Trophoblast cell (in vitro differentiated cells and primary cell): Measurements from ENCODE around the gene EMC1.

Experiments
- DNase-seq, 2 donors: peaks; one replicate each; pipeline ENCODE4 v3.0.0-alpha.2; 2016
- H2AFZ ChIP-seq: 2 replicates; pipeline ENCODE4 v1.6.1; 2013; ENCODE audit warnings: low read length, moderate library complexity, mild to moderate bottlenecking; ENCODE audit not compliant: insufficient read depth, poor library complexity
- H2AK5ac ChIP-seq: 2 replicates; pipeline ENCODE4 v1.6.1; 2013; ENCODE audit warnings: mild to moderate bottlenecking, low read length
- H2BK120ac ChIP-seq: 2 replicates; pipeline ENCODE4 v1.6.1; 2013; ENCODE audit warnings: low read length, mild to moderate bottlenecking, moderate library complexity; ENCODE audit not compliant: insufficient read depth, poor library complexity
- H2BK12ac ChIP-seq: 2 replicates; pipeline ENCODE4 v1.6.1; 2013; ENCODE audit warnings: mild to moderate bottlenecking, low read length, moderate library complexity
- H2BK5ac ChIP-seq: 2 replicates; pipeline ENCODE4 v1.6.1; 2013; ENCODE audit warnings: low read length, low read depth, moderate library complexity, mild to moderate bottlenecking; ENCODE audit not compliant: poor library complexity
- H3K14ac ChIP-seq: 2 replicates; pipeline ENCODE4 v1.6.1; 2013; ENCODE audit warnings: mild to moderate bottlenecking, low read length
- H3K18ac ChIP-seq: 2 replicates; pipeline ENCODE4 v1.6.1; 2013; ENCODE audit warnings: mild to moderate bottlenecking, low read length
- H3K23ac ChIP-seq: 2 replicates; pipeline ENCODE4 v1.6.1; 2013; ENCODE audit warnings: low read length
- H3K27ac ChIP-seq: 2 replicates; pipeline ENCODE4 v1.5.1; 2013; ENCODE audit warnings: low read depth, mild to moderate bottlenecking, inconsistent platforms, low read length, moderate library complexity
- H3K27me3 ChIP-seq: 2 replicates; pipeline ENCODE4 v1.6.1; 2013; ENCODE audit warnings: inconsistent platforms, mild to moderate bottlenecking, low read length, moderate library complexity; ENCODE audit not compliant: insufficient read depth
- H3K36me3 ChIP-seq, 2 experiments: 1 replicate in 1 of 2; 2 replicates in 1 of 2; pipeline ENCODE4 v1.6.1; 2013; ENCODE audit warnings: low read length in 2 of 2, mild to moderate bottlenecking in 2 of 2, moderate library complexity in 1 of 2; ENCODE audit not compliant: insufficient read depth in 2 of 2, control insufficient read depth in 1 of 2
- H3K4ac ChIP-seq: 2 replicates; pipeline ENCODE4 v1.6.1; 2013; ENCODE audit warnings: low read depth, mild to moderate bottlenecking, low read length, moderate library complexity
- H3K4me1 ChIP-seq, 2 experiments: 1 replicate in 1 of 2; 2 replicates in 1 of 2; pipeline ENCODE4 v1.6.1; 2013; ENCODE audit warnings: low read length in 2 of 2, mild to moderate bottlenecking in 2 of 2, moderate library complexity in 1 of 2; ENCODE audit not compliant: insufficient read depth in 2 of 2, control insufficient read depth in 1 of 2
- H3K4me2 ChIP-seq: 2 replicates; pipeline ENCODE4 v1.6.1; 2013; ENCODE audit warnings: inconsistent platforms, mild to moderate bottlenecking, low read length, moderate library complexity
- H3K4me3 ChIP-seq: 2 replicates; pipeline ENCODE4 v1.5.1; 2013; ENCODE audit warnings: mild to moderate bottlenecking, low read depth, low read length, inconsistent platforms
- H3K79me1 ChIP-seq: one replicate; pipeline ENCODE4 v1.6.1; 2013; ENCODE audit warnings: low read length
- H3K79me2 ChIP-seq: 2 replicates; pipeline ENCODE4 v1.6.1; 2013; ENCODE audit warnings: low read length, mild to moderate bottlenecking; ENCODE audit not compliant: control insufficient read depth, insufficient read depth, poor library complexity
- H3K9ac ChIP-seq: 2 replicates; pipeline ENCODE4 v1.6.1; 2013; ENCODE audit warnings: mild to moderate bottlenecking, low read length
- H3K9me3 ChIP-seq: 2 replicates; pipeline ENCODE4 v1.6.1; 2013; ENCODE audit warnings: low read depth, mild to moderate bottlenecking, control low read depth, inconsistent platforms, low read length; ENCODE audit not compliant: insufficient read depth
- H4K12ac ChIP-seq: 2 replicates; pipeline ENCODE4 v1.6.1; 2013; ENCODE audit warnings: low read depth, mild to moderate bottlenecking, low read length, moderate library complexity
- H4K8ac ChIP-seq: 2 replicates; pipeline ENCODE4 v1.6.1; 2013; ENCODE audit warnings: low read depth, mild to moderate bottlenecking, low read length, moderate library complexity
- H4K91ac ChIP-seq: one replicate; pipeline ENCODE4 v1.6.1; 2013; ENCODE audit warnings: low read depth, mild to moderate bottlenecking, low read length, moderate library complexity
- WGBS: extraction: QIAGEN DNeasy Blood & Tissue Kit; methylation state at CpG from one replicate; pipeline ENCODE4 v1.1.7; 2013; ENCODE audit warnings: missing lambda C conversion rate; ENCODE audit not compliant: insufficient read length, insufficient coverage; ENCODE audit errors: extremely low coverage; 5-methylcytosine and 5-hydroxymethylcytosine counted together

The EMC1 gene

DNA sequence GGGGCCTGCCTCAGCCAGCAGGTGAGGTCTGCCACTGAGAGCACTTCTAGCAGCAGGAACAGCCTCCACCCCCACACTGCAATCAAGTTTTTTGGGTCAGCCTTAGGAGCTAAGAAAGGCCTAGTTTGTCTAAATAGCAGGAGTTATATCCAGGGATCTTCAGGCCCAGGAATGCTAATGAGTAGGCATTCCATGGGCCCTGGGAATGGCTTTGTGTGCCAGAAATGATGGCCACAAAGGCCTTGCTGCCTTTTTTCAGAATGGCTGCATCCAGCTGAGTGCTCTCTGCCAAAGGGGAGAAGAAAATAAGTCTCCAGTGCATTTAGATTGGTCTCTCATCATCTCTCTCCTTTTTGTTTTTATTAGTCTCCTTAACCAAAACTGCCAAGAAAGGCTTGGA, 3.1 kb upstream of the EMC1 start:
- no peak overlapping the region for H3K27ac ChIP-seq
- no peak overlapping the region for H2BK12ac ChIP-seq
- H2AK5ac ChIP-seq = no peak overlapping the region
- H3K9me3 ChIP-seq = no peaks in the 10 kb centered on the region
- H4K12ac ChIP-seq = no peak overlapping the region
- peaks cover 10% of the 10 kb centered on the region for H3K79me1 ChIP-seq
- H3K23ac ChIP-seq = no peak overlapping the region
- H3K9ac ChIP-seq = no peak overlapping the region
- no peak for DNase-seq
- H4K91ac ChIP-seq = no peak overlapping the region
- H3K14ac ChIP-seq = no peak overlapping the region
- no peak overlapping the region for H3K4me2 ChIP-seq
- peaks cover 40 to 42% of the 10 kb centered on the region in 2 experiments for H3K36me3 ChIP-seq
- no peak overlapping the region for H3K4me3 ChIP-seq
- no peak overlapping the region for H3K18ac ChIP-seq
- no peak overlapping the region for H2BK120ac ChIP-seq
- no peak overlapping the region for H2AFZ ChIP-seq
- no peak overlapping the region for H3K4ac ChIP-seq
- H4K8ac ChIP-seq = no peak overlapping the region
- H3K4me1 ChIP-seq = peaks cover 4 to 7% of the 10 kb centered on the region in 2 experiments
- H3K27me3 ChIP-seq = no peaks in the 10 kb centered on the region
- no peak overlapping the region for H2BK5ac ChIP-seq
- H3K79me2 ChIP-seq = peaks cover 27% of the 10 kb centered on the region

- Histone ChIP-seq H2BK120ac (peak overlapping the region; percentile 92), H3K36me3 (peaks cover 8% of the 10 kb centered on the region in 2 experiments), H3K4me1 (peaks cover 4 to 7% of the 10 kb centered on the region in 2 experiments), H3K9me3 (no peaks in the 10 kb centered on the region), H2AK5ac (peak overlapping the region; percentile 61), H3K27ac (no peak overlapping the region), H3K4ac (peak overlapping the region; percentile 85), H3K79me1 (peaks cover 10% of the 10 kb centered on the region), H3K18ac (no peak overlapping the region), H3K4me2 (peak overlapping the region; percentile 77), H2BK12ac (no peak overlapping the region), H2BK5ac (no peak overlapping the region), H4K12ac (peak overlapping the region; percentile 78), H2AFZ (peak overlapping the region; percentile 81), H3K4me3 (peak overlapping the region; percentile 90), H4K91ac (peak overlapping the region; percentile 94), H4K8ac (peak overlapping the region; percentile 86), H3K27me3 (no peaks in the 10 kb centered on the region), H3K9ac (peak overlapping the region; percentile 96), H3K23ac (no peak overlapping the region), H3K14ac (peak overlapping the region; percentile 93), H3K79me2 (peaks cover 27% of the 10 kb centered on the region)
- no peak for DNase-seq
- WGBS = no CpG with 5 or more reads among the region's 14 CpGs
These were observed 557 bp downstream of the EMC1 start for GRCh38 chr1:19250629-19251304.

DNA sequence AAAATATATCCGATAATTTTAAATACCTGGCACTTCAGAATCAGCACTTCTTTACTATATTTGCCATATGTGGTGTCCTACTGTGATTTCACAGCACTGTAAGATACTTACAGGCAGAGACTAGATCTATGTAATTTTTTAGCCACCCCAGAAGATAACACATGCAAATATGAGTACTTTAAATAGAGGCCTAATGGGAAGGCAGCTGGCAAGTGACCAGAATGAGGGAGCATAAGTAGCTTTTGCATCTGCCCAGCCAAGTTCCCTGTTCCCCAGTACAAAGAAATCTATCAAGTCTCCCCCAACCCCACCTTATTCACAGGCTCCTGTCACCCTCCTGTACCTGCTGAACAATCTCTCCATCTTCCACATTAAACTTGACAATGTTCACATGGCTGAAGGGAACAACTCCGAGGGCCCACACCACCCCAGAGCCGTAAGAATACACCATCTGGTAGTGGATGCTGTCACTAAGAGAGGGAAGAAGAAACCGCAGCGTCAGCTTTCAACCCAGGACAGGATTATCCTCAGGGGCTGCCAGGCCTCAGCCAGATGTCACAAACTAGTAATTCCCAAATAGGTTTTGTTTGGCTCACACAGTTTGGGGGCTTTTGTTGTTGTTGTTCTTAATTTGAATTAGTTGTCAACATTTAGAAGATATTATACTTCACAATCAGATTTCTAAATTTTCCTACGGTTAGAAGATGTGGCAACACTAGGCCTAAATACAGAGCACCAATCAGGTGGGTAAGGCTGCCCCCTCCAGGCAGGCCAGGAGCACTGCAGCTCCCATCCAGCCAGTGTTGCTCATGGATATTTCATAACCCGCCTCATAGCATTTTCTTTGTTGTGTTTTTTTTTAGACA, 10.4 kb downstream of the EMC1 start:
- H3K4me3 ChIP-seq = no peak overlapping the region
- H4K8ac ChIP-seq = no peak overlapping the region
- no peak overlapping the region for H3K23ac ChIP-seq
- no peak overlapping the region for H3K9ac ChIP-seq
- H2AFZ ChIP-seq = no peak overlapping the region
- peaks cover 58 to 79% of the 10 kb centered on the region in 2 experiments for H3K36me3 ChIP-seq
- H2BK120ac ChIP-seq = no peak overlapping the region
- no peak overlapping the region for H2BK12ac ChIP-seq
- H2AK5ac ChIP-seq = no peak overlapping the region
- H3K14ac ChIP-seq = no peak overlapping the region
- peak; percentile 69 to 86 for DNase-seq
- no peaks in the 10 kb centered on the region for H3K9me3 ChIP-seq
- H2BK5ac ChIP-seq = no peak overlapping the region
- H3K4me1 ChIP-seq = no peaks in the 10 kb centered on the region
- H3K4ac ChIP-seq = no peak overlapping the region
- no peak overlapping the region for H3K27ac ChIP-seq
- no peak overlapping the region for H4K12ac ChIP-seq
- WGBS = no CpG with 5 or more reads among the region's 7 CpGs
- no peaks in the 10 kb centered on the region for H3K79me1 ChIP-seq
- H3K27me3 ChIP-seq = no peaks in the 10 kb centered on the region
- no peaks in the 10 kb centered on the region for H3K79me2 ChIP-seq
- H4K91ac ChIP-seq = no peak overlapping the region
- H3K4me2 ChIP-seq = no peak overlapping the region
- H3K18ac ChIP-seq = no peak overlapping the region

DNA sequence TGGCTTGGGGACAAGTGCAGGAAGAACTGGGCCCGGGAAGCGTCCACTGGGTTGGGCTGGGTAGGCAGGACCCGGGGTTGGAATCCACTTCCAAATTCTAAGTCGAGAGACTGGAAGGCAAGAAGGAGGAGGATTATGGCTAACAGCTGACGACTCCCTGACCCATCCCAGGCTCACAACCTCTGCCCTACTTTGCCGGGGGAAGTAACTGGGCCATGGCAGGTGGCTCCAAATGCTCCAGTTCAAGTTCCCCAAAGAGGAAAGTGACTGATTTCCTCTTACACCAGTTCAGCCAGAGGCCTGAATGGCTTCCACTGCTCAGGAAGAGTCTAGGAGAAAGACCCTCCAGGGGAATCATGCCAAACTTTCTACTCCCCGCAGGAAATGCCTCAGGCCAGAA, 11.4 kb downstream of the EMC1 start:
- Histone ChIP-seq H3K27ac (no peak overlapping the region), H3K14ac (no peak overlapping the region), H2BK5ac (no peak overlapping the region), H3K4me3 (no peak overlapping the region), H2BK120ac (no peak overlapping the region), H4K12ac (no peak overlapping the region), H3K9ac (peak overlapping the region; percentile 18), H3K4ac (no peak overlapping the region), H2AFZ (no peak overlapping the region), H3K36me3 (peaks cover 64 to 82% of the 10 kb centered on the region in 2 experiments), H2BK12ac (no peak overlapping the region), H3K9me3 (no peaks in the 10 kb centered on the region), H3K23ac (no peak overlapping the region), H2AK5ac (no peak overlapping the region), H3K79me1 (no peaks in the 10 kb centered on the region), H3K18ac (no peak overlapping the region), H4K8ac (no peak overlapping the region), H4K91ac (no peak overlapping the region), H3K4me1 (no peaks in the 10 kb centered on the region), H3K79me2 (no peaks in the 10 kb centered on the region), H3K27me3 (no peaks in the 10 kb centered on the region), H3K4me2 (no peak overlapping the region)
- no peak for DNase-seq
- no CpG with 5 or more reads among the region's 7 CpGs for WGBS
